Chondrocyte (in vitro differentiated cells): Measurements from ENCODE around the gene SLFNL1. TPM values are rescaled to one million over a fixed set of nuclear protein-coding genes. Genes with fewer than 3 reads are reported as not detected.

Experiments used
- DNase-seq: peaks from one replicate; pipeline ENCODE4 v3.0.0; 2021; ENCODE audit warnings: mixed read lengths, low spot score
- H3K27ac Mint-ChIP-seq: one replicate; pipeline ENCODE4 v1.8.0; 2021; ENCODE audit warnings: mild to moderate bottlenecking, moderate library complexity, mixed read lengths; ENCODE audit not compliant: unreplicated experiment
- H3K27me3 Mint-ChIP-seq: 2 replicates; pipeline ENCODE4 v1.8.0; 2021; ENCODE audit warnings: low read depth, mixed read lengths
- H3K36me3 Mint-ChIP-seq: 2 replicates; pipeline ENCODE4 v1.8.0; 2021; ENCODE audit warnings: low read depth, mixed read lengths
- H3K4me1 Mint-ChIP-seq: 2 replicates; pipeline ENCODE4 v1.8.0; 2021; ENCODE audit warnings: low read depth, mild to moderate bottlenecking, mixed read lengths
- H3K4me3 Mint-ChIP-seq: one replicate; pipeline ENCODE4 v1.8.0; 2021; ENCODE audit warnings: mild to moderate bottlenecking, moderate library complexity, mixed read lengths; ENCODE audit not compliant: unreplicated experiment
- H3K9me3 Mint-ChIP-seq: 2 replicates; pipeline ENCODE4 v1.8.0; 2021; ENCODE audit warnings: low read depth, mixed read lengths
- CTCF ChIP-seq: fragments of 200-600 bp; sonication (generic); IDR thresholded peaks from 2 replicates; pipeline ENCODE4 v1.5.0; 2021; ENCODE audit warnings: antibody characterized with exemption, mild to moderate bottlenecking, moderate library complexity
- total RNA-seq: library from RNA; stranded (reverse); gene quantifications from 3 replicates; pipeline ENCODE4 v1.2.1, GENCODE V29; 2021

The SLFNL1 gene
- total RNA-seq, 1 donor from 2014 or later: 0.25 TPM

- H3K27ac Mint-ChIP-seq: no peak overlapping the region
Measured at GRCh38 chr1:41009466-41009865, 12.1 kb downstream of the SLFNL1 start.

GRCh38 chr1:41006942-41007865 lies 14.3 kb downstream of the SLFNL1 start:
- H3K36me3 Mint-ChIP-seq: peaks cover 66% of the 10 kb centered on the region
- TF ChIP-seq CTCF: no peak
- no peaks in the 10 kb centered on the region for H3K9me3 Mint-ChIP-seq
- peaks cover 18% of the 10 kb centered on the region for H3K4me1 Mint-ChIP-seq
- no peak overlapping the region for H3K27ac Mint-ChIP-seq
- no peaks in the 10 kb centered on the region for H3K27me3 Mint-ChIP-seq
- H3K4me3 Mint-ChIP-seq: no peak overlapping the region
- no peak for DNase-seq

More at GRCh38 chr1:41009466-41009865, 12.1 kb downstream of the SLFNL1 start:
- Mint-ChIP-seq H3K9me3 (no peaks in the 10 kb centered on the region), H3K36me3 (peaks cover 61% of the 10 kb centered on the region), H3K27me3 (no peaks in the 10 kb centered on the region), H3K4me1 (no peaks in the 10 kb centered on the region), H3K4me3 (no peak overlapping the region)
- no peak for TF ChIP-seq CTCF
- DNase-seq: no peak

- no peak for TF ChIP-seq CTCF
- no peak overlapping the region for H3K4me3 Mint-ChIP-seq
- H3K27ac Mint-ChIP-seq: no peak overlapping the region
- H3K9me3 Mint-ChIP-seq: no peaks in the 10 kb centered on the region
- no peak for DNase-seq
- H3K27me3 Mint-ChIP-seq: no peaks in the 10 kb centered on the region
- H3K4me1 Mint-ChIP-seq: peaks cover 22% of the 10 kb centered on the region
- peaks cover 60% of the 10 kb centered on the region for H3K36me3 Mint-ChIP-seq
Measured at GRCh38 chr1:41005876-41006275, 15.6 kb downstream of the SLFNL1 start.

GRCh38 chr1:41003640-41004220 lies 17.8 kb downstream of the SLFNL1 start:
- peak overlapping the region; percentile 77 for H3K27ac Mint-ChIP-seq
- no peaks in the 10 kb centered on the region for H3K9me3 Mint-ChIP-seq
- H3K4me1 Mint-ChIP-seq: peaks cover 22% of the 10 kb centered on the region
- H3K4me3 Mint-ChIP-seq: no peak overlapping the region
- no peak for DNase-seq
- no peaks in the 10 kb centered on the region for H3K27me3 Mint-ChIP-seq
- peak; percentile 84 for TF ChIP-seq CTCF
- H3K36me3 Mint-ChIP-seq: peaks cover 64% of the 10 kb centered on the region

GRCh38 chr1:41003127-41003639 lies 18.3 kb downstream of the SLFNL1 start:
- Mint-ChIP-seq H3K36me3 (peaks cover 63% of the 10 kb centered on the region), H3K9me3 (no peaks in the 10 kb centered on the region), H3K27me3 (no peaks in the 10 kb centered on the region), H3K4me1 (peaks cover 22% of the 10 kb centered on the region), H3K27ac (peak overlapping the region; percentile 77), H3K4me3 (no peak overlapping the region)
- no peak for DNase-seq
- no peak for TF ChIP-seq CTCF
